OCI-M2 (cell line): ENCODE results near the gene COMMD4.
"Not testable (repeated sequence)": the region's sequence is repeated elsewhere in the genome, so short reads cannot be mapped to it uniquely, and the experiment has no call there.

Experiments
- DNase-seq: peaks from one replicate; lab custom pipeline; 2025; ENCODE audit not compliant: unreplicated experiment; lab: John Stamatoyannopoulos, UW

Gene COMMD4

GRCh38 chr15:75369897-75370581 lies 34.2 kb downstream of the COMMD4 start:
- DNase-seq: no peak

- no peak for DNase-seq
These were observed 35.6 kb downstream of the COMMD4 start for GRCh38 chr15:75371486-75371885.

GRCh38 chr15:75371901-75372688 lies 36.2 kb downstream of the COMMD4 start:
- DNase-seq: no peak

- no peak for DNase-seq
These were observed 44.9 kb downstream of the COMMD4 start for GRCh38 chr15:75380773-75381172.

GRCh38 chr15:75383986-75384385 lies 48.1 kb downstream of the COMMD4 start:
- not testable (repeated sequence) for DNase-seq
